Activated naive CD8-positive, alpha-beta T cell treated with anti-CD3 and anti-CD28 coated beads, Interleukin-2, amount 10 ng/mL, durations not matched to agents 7 days and 5 days (primary cell): Measurements from ENCODE around the gene SMKR1. TPM values are rescaled to one million over a fixed set of nuclear protein-coding genes. Genes with fewer than 3 reads are reported as not detected.
"Not testable (repeated sequence)": the region's sequence is repeated elsewhere in the genome, so short reads cannot be mapped to it uniquely, and the experiment has no call there.

Experiments
- ATAC-seq: fragments of 150-1000 bp; cut with Tn5 transposase; one replicate; pipeline ENCODE4 v1.10.0; 2021; ENCODE audit warnings: low read depth, moderate library complexity
- POLR2A ChIA-PET: fragments of 350-600 bp; sonication (Branson Sonifier 250); formaldehyde crosslinking; loops from one replicate; lab custom pipeline; 2021; ENCODE audit warnings: antibody characterized with exemption; lab: Charles Lee
- DNase-seq: peaks from one replicate; pipeline ENCODE4 v3.0.0; 2021
- H3K27ac Mint-ChIP-seq: one replicate; pipeline ENCODE4 v1.8.0; 2022; ENCODE audit warnings: mild to moderate bottlenecking, mixed read lengths
- H3K27me3 Mint-ChIP-seq: one replicate; pipeline ENCODE4 v1.8.0; 2022; ENCODE audit warnings: mild to moderate bottlenecking, moderate library complexity, mixed read lengths
- H3K36me3 Mint-ChIP-seq: one replicate; pipeline ENCODE4 v1.8.0; 2021; ENCODE audit warnings: mild to moderate bottlenecking, mixed read lengths
- H3K4me1 Mint-ChIP-seq: one replicate; pipeline ENCODE4 v1.8.0; 2021; ENCODE audit warnings: mixed read lengths
- H3K4me3 Mint-ChIP-seq: one replicate; pipeline ENCODE4 v1.8.0; 2022; ENCODE audit warnings: mild to moderate bottlenecking, moderate library complexity, mixed read lengths
- H3K9me3 Mint-ChIP-seq: one replicate; pipeline ENCODE4 v1.8.0; 2021; ENCODE audit warnings: mixed read lengths
- total RNA-seq, 2 experiments: library from RNA; stranded (reverse); gene quantifications; one replicate each; pipeline ENCODE4 v1.2.3, GENCODE V29; 2021

Gene SMKR1
- total RNA-seq, 2 experiments from 2014 or later, result 1.3 to 2.1 TPM

- no peaks in the 10 kb centered on the region for H3K9me3 Mint-ChIP-seq
- no peak overlapping the region for H3K4me3 Mint-ChIP-seq
- H3K27ac Mint-ChIP-seq, result peak overlapping the region; percentile 0
- H3K27me3 Mint-ChIP-seq, result peaks cover 15% of the 10 kb centered on the region
- POLR2A ChIA-PET, result no interaction called here
- DNase-seq (no peak), ATAC-seq (no peak)
- no peaks in the 10 kb centered on the region for H3K36me3 Mint-ChIP-seq
- H3K4me1 Mint-ChIP-seq, result peaks cover 2% of the 10 kb centered on the region
Observed at GRCh38 chr7:129522971-129523340, 20.6 kb downstream of the SMKR1 start.

GRCh38 chr7:129523924-129524323 is 21.6 kb downstream of the SMKR1 start:
- H3K4me3 Mint-ChIP-seq, result no peak overlapping the region
- no peak for ATAC-seq
- H3K4me1 Mint-ChIP-seq, result peaks cover 2% of the 10 kb centered on the region
- no peak overlapping the region for H3K27ac Mint-ChIP-seq
- POLR2A ChIA-PET, result no interaction called here
- no peaks in the 10 kb centered on the region for H3K9me3 Mint-ChIP-seq
- no peaks in the 10 kb centered on the region for H3K36me3 Mint-ChIP-seq
- no peak for DNase-seq
- H3K27me3 Mint-ChIP-seq, result peaks cover 15% of the 10 kb centered on the region

GRCh38 chr7:129524405-129524804 is 22.1 kb downstream of the SMKR1 start:
- H3K4me3 Mint-ChIP-seq, DNase-seq, H3K4me1 Mint-ChIP-seq, H3K27ac Mint-ChIP-seq, H3K36me3 Mint-ChIP-seq, H3K9me3 Mint-ChIP-seq, ATAC-seq: not testable (repeated sequence)
- POLR2A ChIA-PET, result interaction anchor here (0.7 kb wide), 1 partner anchor 145 kb away, joined by 6 read pairs; no protein-coding TSS in a partner anchor
- H3K27me3 Mint-ChIP-seq, result peaks cover 15% of the 10 kb centered on the region

GRCh38 chr7:129525225-129525862 is 23.0 kb downstream of the SMKR1 start:
- no peak overlapping the region for H3K27ac Mint-ChIP-seq
- peaks cover 14% of the 10 kb centered on the region for H3K27me3 Mint-ChIP-seq

GRCh38 chr7:129529643-129530042 is 27.3 kb downstream of the SMKR1 start:
- H3K36me3 Mint-ChIP-seq, result no peaks in the 10 kb centered on the region
- H3K4me1 Mint-ChIP-seq, result peaks cover 4% of the 10 kb centered on the region
- H3K27me3 Mint-ChIP-seq, result peaks cover 2% of the 10 kb centered on the region
- no peaks in the 10 kb centered on the region for H3K9me3 Mint-ChIP-seq
- no peak overlapping the region for H3K4me3 Mint-ChIP-seq
- H3K27ac Mint-ChIP-seq, result no peak overlapping the region
- ATAC-seq, result no peak
- DNase-seq, result no peak
- POLR2A ChIA-PET, result no interaction called here

More at GRCh38 chr7:129525225-129525862, 23.0 kb downstream of the SMKR1 start:
- no peak for ATAC-seq
- Mint-ChIP-seq H3K4me1 (peaks cover 2% of the 10 kb centered on the region), H3K36me3 (no peaks in the 10 kb centered on the region), H3K9me3 (no peaks in the 10 kb centered on the region), H3K4me3 (no peak overlapping the region)
- POLR2A ChIA-PET, result interaction anchor here (0.7 kb wide), 1 partner anchor 146 kb away, joined by 6 read pairs; no protein-coding TSS in a partner anchor
- DNase-seq, result no peak

GRCh38 chr7:129530795-129531391 is 28.6 kb downstream of the SMKR1 start:
- POLR2A ChIA-PET, result interaction anchor here (0.7 kb wide), 1 partner anchor 12 kb away, joined by 4 read pairs; no protein-coding TSS in a partner anchor
- H3K9me3 Mint-ChIP-seq, result no peaks in the 10 kb centered on the region
- H3K27ac Mint-ChIP-seq, result no peak overlapping the region
- DNase-seq (no peak), ATAC-seq (peak; percentile 53)
- H3K4me1 Mint-ChIP-seq, result peaks cover 8% of the 10 kb centered on the region
- H3K4me3 Mint-ChIP-seq, result no peak overlapping the region
- H3K36me3 Mint-ChIP-seq, result no peaks in the 10 kb centered on the region
- H3K27me3 Mint-ChIP-seq, result no peaks in the 10 kb centered on the region

- Mint-ChIP-seq H3K4me3 (no peak overlapping the region), H3K4me1 (peaks cover 16% of the 10 kb centered on the region), H3K36me3 (no peaks in the 10 kb centered on the region), H3K27ac (no peak overlapping the region), H3K9me3 (no peaks in the 10 kb centered on the region), H3K27me3 (no peaks in the 10 kb centered on the region)
- POLR2A ChIA-PET, result no interaction called here
- DNase-seq (no peak), ATAC-seq (no peak)
Observed at GRCh38 chr7:129531721-129532120, 29.4 kb downstream of the SMKR1 start.

- Mint-ChIP-seq H3K4me1 (peaks cover 16% of the 10 kb centered on the region), H3K27ac (no peak overlapping the region)
- ATAC-seq, result no peak
Observed at GRCh38 chr7:129532375-129532774, 30.0 kb downstream of the SMKR1 start.

GRCh38 chr7:129534558-129535274 is 32.4 kb downstream of the SMKR1 start:
- not testable (repeated sequence) for H3K4me3 Mint-ChIP-seq, ATAC-seq, DNase-seq, H3K27ac Mint-ChIP-seq, H3K27me3 Mint-ChIP-seq, H3K9me3 Mint-ChIP-seq, H3K36me3 Mint-ChIP-seq
- peaks cover 16% of the 10 kb centered on the region for H3K4me1 Mint-ChIP-seq
- POLR2A ChIA-PET, result interaction anchor here (0.7 kb wide), 1 partner anchor 214 kb away, joined by 4 read pairs; no protein-coding TSS in a partner anchor

More at GRCh38 chr7:129532375-129532774, 30.0 kb downstream of the SMKR1 start:
- Mint-ChIP-seq H3K9me3 (no peaks in the 10 kb centered on the region), H3K4me3 (no peak overlapping the region), H3K27me3 (no peaks in the 10 kb centered on the region), H3K36me3 (no peaks in the 10 kb centered on the region)
- POLR2A ChIA-PET, result no interaction called here
- DNase-seq, result no peak

- no peaks in the 10 kb centered on the region for H3K9me3 Mint-ChIP-seq
- peaks cover 14% of the 10 kb centered on the region for H3K4me1 Mint-ChIP-seq
- H3K36me3 Mint-ChIP-seq, result no peaks in the 10 kb centered on the region
- ATAC-seq, result peak; percentile 75
- peak overlapping the region; percentile 41 for H3K4me3 Mint-ChIP-seq
- no peak for DNase-seq
- no peaks in the 10 kb centered on the region for H3K27me3 Mint-ChIP-seq
- H3K27ac Mint-ChIP-seq, result peak overlapping the region; percentile 73
- POLR2A ChIA-PET, result no interaction called here
Observed at GRCh38 chr7:129535896-129536295, 33.6 kb downstream of the SMKR1 start.

- Mint-ChIP-seq H3K4me3 (peak overlapping the region; percentile 41), H3K9me3 (no peaks in the 10 kb centered on the region), H3K4me1 (peaks cover 14% of the 10 kb centered on the region), H3K27me3 (no peaks in the 10 kb centered on the region), H3K36me3 (no peaks in the 10 kb centered on the region), H3K27ac (peak overlapping the region; percentile 73)
- DNase-seq (no peak), ATAC-seq (peak; percentile 23)
- POLR2A ChIA-PET, result no interaction called here
Observed at GRCh38 chr7:129536323-129536722, 34.0 kb downstream of the SMKR1 start.

- Mint-ChIP-seq H3K27ac (no peak overlapping the region), H3K27me3 (no peaks in the 10 kb centered on the region), H3K36me3 (no peaks in the 10 kb centered on the region), H3K9me3 (no peaks in the 10 kb centered on the region), H3K4me1 (peaks cover 14% of the 10 kb centered on the region), H3K4me3 (no peak overlapping the region)
- DNase-seq, result no peak
- POLR2A ChIA-PET, result no interaction called here
- no peak for ATAC-seq
Observed at GRCh38 chr7:129538790-129539189, 36.5 kb downstream of the SMKR1 start.

- no peak overlapping the region for H3K27ac Mint-ChIP-seq
- H3K4me1 Mint-ChIP-seq, result peaks cover 14% of the 10 kb centered on the region
- H3K27me3 Mint-ChIP-seq, result no peaks in the 10 kb centered on the region
- H3K9me3 Mint-ChIP-seq, result no peaks in the 10 kb centered on the region
- ATAC-seq (no peak), DNase-seq (no peak)
- POLR2A ChIA-PET, result no interaction called here
- no peak overlapping the region for H3K4me3 Mint-ChIP-seq
- no peaks in the 10 kb centered on the region for H3K36me3 Mint-ChIP-seq
Observed at GRCh38 chr7:129540340-129540739, 38.0 kb downstream of the SMKR1 start.
